MCF 10A (cell line): Measurements from ENCODE around the gene FAM221B. TPM values are rescaled to one million over a fixed set of nuclear protein-coding genes. Genes with fewer than 3 reads are reported as not detected.

Source experiments
- BruUV-seq: library from RNA; stranded (reverse); fragments of 400-500 nt; replicated peaks from 2 replicates; lab custom pipeline; 2021; lab: Mats Ljungman, UMichigan
- CTCF ChIA-PET: fragments of 300-600 bp; sonication (Branson Sonifier 250); formaldehyde crosslinking; extraction: SDS; loops from one replicate; lab custom pipeline; 2021; ENCODE audit warnings: antibody characterized with exemption, inconsistent platforms; lab: Yijun Ruan, JAX
- POLR2A ChIA-PET: fragments of 300-600, 350-650 bp; sonication (Branson Sonifier 250); formaldehyde crosslinking; extraction: SDS; loops from one replicate; lab custom pipeline; 2020; ENCODE audit warnings: antibody characterized with exemption, inconsistent platforms; lab: Yijun Ruan, JAX
- DNase-seq: peaks from one replicate; pipeline ENCODE4 v3.0.0-alpha.2; 2018; ENCODE audit not compliant: unreplicated experiment
- H3K27ac Mint-ChIP-seq: one replicate; pipeline ENCODE4 v1.8.0; 2022; ENCODE audit warnings: mild to moderate bottlenecking, low read depth, mixed read lengths; ENCODE audit not compliant: unreplicated experiment
- H3K27me3 Mint-ChIP-seq: one replicate; pipeline ENCODE4 v1.8.0; 2022; ENCODE audit warnings: mixed read lengths; ENCODE audit not compliant: insufficient read depth, unreplicated experiment
- H3K36me3 Mint-ChIP-seq: one replicate; pipeline ENCODE4 v1.8.0; 2022; ENCODE audit warnings: mild to moderate bottlenecking, moderate library complexity, mixed read lengths; ENCODE audit not compliant: insufficient read depth, unreplicated experiment
- H3K4me1 Mint-ChIP-seq: one replicate; pipeline ENCODE4 v1.8.0; 2022; ENCODE audit warnings: mixed read lengths; ENCODE audit not compliant: insufficient read depth, unreplicated experiment
- H3K4me3 Mint-ChIP-seq: one replicate; pipeline ENCODE4 v1.8.0; 2022; ENCODE audit warnings: mild to moderate bottlenecking, moderate library complexity, mixed read lengths; ENCODE audit not compliant: unreplicated experiment
- H3K9me3 Mint-ChIP-seq: one replicate; pipeline ENCODE4 v1.8.0; 2022; ENCODE audit warnings: mixed read lengths; ENCODE audit not compliant: unreplicated experiment
- intact Hi-C: fragments of 100-400 bp; cut with micrococcal nuclease; formaldehyde crosslinking; loops from 2 replicates; pipeline ENCODE4 v1.14.1; 2022
- total RNA-seq: library from RNA; stranded (reverse); gene quantifications from 2 replicates; pipeline ENCODE4 v1.2.3, GENCODE V29; 2022
- TF ChIP-seq, protein P1 (sequence below): fragments of 200-600 bp; IDR thresholded peaks from one replicate; pipeline ENCODE4 v1.8.0; 2022; ENCODE audit warnings: antibody characterized with exemption, mild to moderate bottlenecking; ENCODE audit not compliant: unreplicated experiment

Gene FAM221B
- total RNA-seq, 1 experiment from 2014 or later: not detected

DNA sequence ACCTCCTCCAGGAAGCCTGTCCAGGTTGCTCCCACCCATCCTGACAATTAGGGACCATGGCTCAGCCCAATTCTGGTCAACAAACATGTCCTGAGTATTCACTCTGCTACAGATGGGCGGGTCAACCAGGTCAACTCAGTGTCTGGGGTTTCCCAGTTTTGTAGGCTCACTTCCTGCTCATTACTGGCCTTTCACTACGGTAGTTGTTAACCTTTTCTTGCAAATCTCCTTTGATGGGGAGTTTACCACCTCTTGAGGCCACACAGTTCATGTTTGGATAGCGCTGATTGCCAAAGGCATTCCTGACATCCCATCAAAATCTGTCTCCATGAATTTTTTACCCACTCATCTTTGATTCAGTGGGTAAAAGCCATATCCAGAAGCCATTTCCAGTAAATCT, 14.3 kb upstream of the FAM221B start:
- ChIA-PET CTCF (interaction anchor here (0.8 to 1.5 kb wide), 4 partner anchors 9 to 53 kb away, joined by 3 to 6 read pairs (median 4); no protein-coding TSS in a partner anchor), POLR2A (no interaction called here)
- DNase-seq: no peak
- peaks cover 10% of the 10 kb centered on the region for H3K27me3 Mint-ChIP-seq
- H3K27ac Mint-ChIP-seq: no peak overlapping the region
- H3K9me3 Mint-ChIP-seq: no peaks in the 10 kb centered on the region
- TF ChIP-seq, protein P1, sequence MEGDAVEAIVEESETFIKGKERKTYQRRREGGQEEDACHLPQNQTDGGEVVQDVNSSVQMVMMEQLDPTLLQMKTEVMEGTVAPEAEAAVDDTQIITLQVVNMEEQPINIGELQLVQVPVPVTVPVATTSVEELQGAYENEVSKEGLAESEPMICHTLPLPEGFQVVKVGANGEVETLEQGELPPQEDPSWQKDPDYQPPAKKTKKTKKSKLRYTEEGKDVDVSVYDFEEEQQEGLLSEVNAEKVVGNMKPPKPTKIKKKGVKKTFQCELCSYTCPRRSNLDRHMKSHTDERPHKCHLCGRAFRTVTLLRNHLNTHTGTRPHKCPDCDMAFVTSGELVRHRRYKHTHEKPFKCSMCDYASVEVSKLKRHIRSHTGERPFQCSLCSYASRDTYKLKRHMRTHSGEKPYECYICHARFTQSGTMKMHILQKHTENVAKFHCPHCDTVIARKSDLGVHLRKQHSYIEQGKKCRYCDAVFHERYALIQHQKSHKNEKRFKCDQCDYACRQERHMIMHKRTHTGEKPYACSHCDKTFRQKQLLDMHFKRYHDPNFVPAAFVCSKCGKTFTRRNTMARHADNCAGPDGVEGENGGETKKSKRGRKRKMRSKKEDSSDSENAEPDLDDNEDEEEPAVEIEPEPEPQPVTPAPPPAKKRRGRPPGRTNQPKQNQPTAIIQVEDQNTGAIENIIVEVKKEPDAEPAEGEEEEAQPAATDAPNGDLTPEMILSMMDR: no peak
- H3K4me3 Mint-ChIP-seq: no peak overlapping the region
- no peaks in the 10 kb centered on the region for H3K36me3 Mint-ChIP-seq
- intact Hi-C loops: no loop called here
- peaks cover 17% of the 10 kb centered on the region for H3K4me1 Mint-ChIP-seq
- BruUV-seq: no TSS peak

DNA sequence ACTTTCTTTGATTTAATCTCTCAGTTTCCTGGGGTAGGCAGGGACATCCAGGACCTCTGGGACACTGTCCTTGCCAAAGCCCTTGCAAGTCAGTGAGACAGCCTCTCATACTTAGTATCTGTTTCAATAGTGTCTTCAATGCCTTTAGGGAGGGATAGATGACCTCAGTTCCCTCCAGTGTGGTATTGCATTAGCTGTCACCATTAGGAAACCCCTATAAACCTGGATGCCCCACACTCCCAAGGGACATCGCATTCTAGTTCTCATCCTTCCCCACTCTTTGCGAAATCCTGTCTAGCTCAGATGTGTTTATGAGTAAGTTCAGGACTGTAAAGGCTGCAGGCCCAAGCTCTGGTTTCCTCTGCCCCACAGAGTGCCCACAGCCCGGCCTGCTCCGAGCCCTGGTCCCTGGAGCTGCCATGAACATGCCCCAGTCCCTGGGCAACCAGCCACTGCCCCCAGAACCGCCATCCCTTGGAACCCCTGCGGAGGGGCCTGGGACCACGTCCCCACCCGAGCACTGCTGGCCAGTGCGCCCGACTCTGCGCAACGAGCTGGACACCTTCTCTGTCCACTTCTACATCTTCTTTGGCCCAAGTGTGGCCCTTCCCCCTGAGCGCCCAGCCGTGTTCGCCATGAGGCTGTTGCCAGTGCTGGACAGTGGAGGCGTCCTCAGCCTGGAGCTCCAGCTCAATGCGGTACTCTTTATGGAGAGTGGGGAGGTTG, 13.7 kb upstream of the FAM221B start:
- intact Hi-C loops: no loop called here
- Mint-ChIP-seq H3K9me3 (no peaks in the 10 kb centered on the region), H3K27ac (no peak overlapping the region), H3K36me3 (no peaks in the 10 kb centered on the region), H3K27me3 (peaks cover 10% of the 10 kb centered on the region), H3K4me1 (peaks cover 11% of the 10 kb centered on the region), H3K4me3 (no peak overlapping the region)
- CTCF ChIA-PET: interaction anchor here (0.7 to 1.4 kb wide), 5 partner anchors 10 to 60 kb away, joined by 3 to 6 read pairs (median 4); no protein-coding TSS in a partner anchor
- DNase-seq: peak; percentile 41
- BruUV-seq: no TSS peak
- TF ChIP-seq, protein P1: no peak
- POLR2A ChIA-PET: interaction anchor here (1.2 kb wide), 1 partner anchor 9 kb away, joined by 3 read pairs; no protein-coding TSS in a partner anchor

DNA sequence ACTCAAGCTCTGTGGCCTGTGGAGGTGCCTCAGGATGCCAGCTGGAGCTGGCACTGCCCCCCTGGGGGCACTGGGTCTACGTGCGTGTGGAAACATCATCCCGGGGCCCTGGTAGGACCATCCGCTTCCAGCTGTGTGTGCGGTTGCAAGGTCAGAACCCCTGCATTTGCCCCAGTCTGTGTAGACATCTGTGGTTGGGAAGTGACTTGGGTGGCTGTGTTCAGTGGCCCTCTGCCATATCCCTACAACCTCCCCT, 13.0 kb upstream of the FAM221B start:
- CTCF ChIA-PET: interaction anchor here (0.7 to 1.4 kb wide), 4 partner anchors 15 to 118 kb away, joined by 3 to 6 read pairs (median 4); no protein-coding TSS in a partner anchor
- Mint-ChIP-seq H3K9me3 (no peaks in the 10 kb centered on the region), H3K4me1 (peaks cover 11% of the 10 kb centered on the region), H3K27ac (no peak overlapping the region), H3K27me3 (peaks cover 10% of the 10 kb centered on the region), H3K4me3 (no peak overlapping the region), H3K36me3 (no peaks in the 10 kb centered on the region)
- POLR2A ChIA-PET: interaction anchor here (1.2 kb wide), 1 partner anchor 9 kb away, joined by 3 read pairs; no protein-coding TSS in a partner anchor
- BruUV-seq: no TSS peak
- TF ChIP-seq, protein P1: no peak
- no peak for DNase-seq
- intact Hi-C loops: no loop called here

DNA sequence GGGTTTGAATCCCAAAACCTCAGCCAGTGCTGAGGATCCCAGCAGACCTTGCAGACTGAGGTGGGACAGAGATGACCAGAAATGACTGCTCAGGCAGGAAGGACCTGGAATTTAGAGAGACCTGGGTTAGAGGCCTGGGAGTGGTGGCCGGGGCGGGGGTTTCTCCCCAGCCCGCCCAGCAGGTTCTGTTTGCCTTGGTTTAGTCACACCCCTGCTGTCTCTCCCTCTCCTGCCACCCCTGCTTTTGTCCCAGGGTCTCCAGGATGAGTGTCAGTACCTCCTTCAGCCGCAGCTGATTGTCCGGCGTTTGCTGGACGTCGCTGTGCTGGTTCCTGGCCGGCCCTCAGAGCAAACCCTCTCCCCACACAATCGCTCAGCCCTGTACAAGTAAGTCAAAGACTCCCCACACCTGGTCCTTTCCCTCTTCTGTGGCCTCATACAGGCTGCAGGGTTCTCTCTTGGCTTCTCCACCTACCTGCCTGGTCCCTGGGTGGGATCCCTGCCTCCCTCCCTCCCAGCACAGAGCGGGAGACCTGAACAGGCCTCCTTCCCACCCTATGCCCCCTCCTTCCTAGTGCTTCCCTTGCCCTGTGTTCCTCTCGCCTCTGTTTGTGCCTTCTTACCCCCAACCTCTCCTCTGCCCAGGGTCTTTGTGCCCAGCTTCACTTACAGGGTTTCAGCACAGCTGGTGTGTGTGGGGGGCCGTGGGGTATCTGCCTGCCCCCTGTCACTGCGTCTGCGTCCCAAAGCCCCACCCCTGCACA, 12.5 kb upstream of the FAM221B start:
- no peak for DNase-seq
- POLR2A ChIA-PET: interaction anchor here (1.2 kb wide), 1 partner anchor 8 kb away, joined by 3 read pairs; no protein-coding TSS in a partner anchor
- peaks cover 11% of the 10 kb centered on the region for H3K4me1 Mint-ChIP-seq
- intact Hi-C loops: no loop called here
- H3K36me3 Mint-ChIP-seq: no peaks in the 10 kb centered on the region
- BruUV-seq: no TSS peak
- TF ChIP-seq, protein P1: no peak
- no peak overlapping the region for H3K4me3 Mint-ChIP-seq
- no peak overlapping the region for H3K27ac Mint-ChIP-seq
- peaks cover 10% of the 10 kb centered on the region for H3K27me3 Mint-ChIP-seq
- CTCF ChIA-PET: interaction anchor here (0.7 to 1.4 kb wide), 5 partner anchors 15 to 118 kb away, joined by 3 to 6 read pairs (median 3); no protein-coding TSS in a partner anchor
- H3K9me3 Mint-ChIP-seq: no peaks in the 10 kb centered on the region
